HEK293 (cell line): ENCODE measurements around the gene ANKRD1.

Source experiments
- CTCF ChIP-seq: fragments of 450-650 bp; formaldehyde crosslinking; IDR thresholded peaks from 2 replicates; pipeline ENCODE4 v1.5.1; 2016; ENCODE audit warnings: missing biosample characterization, missing genetic modification characterization
- REST ChIP-seq: fragments of 450-650 bp; formaldehyde crosslinking; IDR thresholded peaks from 2 replicates; pipeline ENCODE4 v1.5.1; 2016; ENCODE audit warnings: missing biosample characterization, missing genetic modification characterization
- SETDB1 ChIP-seq: IDR thresholded peaks from one replicate; pipeline ENCODE4 v1.6.1; 2017; ENCODE audit warnings: mild to moderate bottlenecking, low read length, moderate library complexity, mixed read lengths; ENCODE audit not compliant: insufficient read length
- TCF7L2 ChIP-seq: IDR thresholded peaks from 2 replicates; pipeline ENCODE4 v1.6.1; 2011; ENCODE audit warnings: low read depth, mild to moderate bottlenecking, inconsistent platforms, low read length, moderate library complexity, borderline replicate concordance
- ZFHX2 ChIP-seq: fragments of 450-650 bp; formaldehyde crosslinking; conservative IDR thresholded peaks from 2 replicates; pipeline ENCODE4 v1.5.1; 2016; ENCODE audit warnings: missing biosample characterization, missing genetic modification characterization
- ZNF23 ChIP-seq: fragments of 450-650 bp; formaldehyde crosslinking; IDR thresholded peaks from 2 replicates; pipeline ENCODE4 v1.5.1; 2016; ENCODE audit warnings: missing biosample characterization, missing genetic modification characterization, borderline replicate concordance
- ZNF423 ChIP-seq: fragments of 450-650 bp; formaldehyde crosslinking; IDR thresholded peaks from 2 replicates; pipeline ENCODE4 v1.5.1; 2016; ENCODE audit warnings: missing biosample characterization, missing genetic modification characterization
- ZNF558 ChIP-seq: fragments of 450-650 bp; formaldehyde crosslinking; IDR thresholded peaks from 2 replicates; pipeline ENCODE4 v1.5.1; 2016; ENCODE audit warnings: missing biosample characterization, missing genetic modification characterization
- ZNF776 ChIP-seq: fragments of 450-650 bp; formaldehyde crosslinking; IDR thresholded peaks from 2 replicates; pipeline ENCODE4 v1.5.0; 2017; ENCODE audit warnings: missing biosample characterization, missing genetic modification characterization, borderline replicate concordance
- ZNF792 ChIP-seq: fragments of 450-650 bp; formaldehyde crosslinking; IDR thresholded peaks from 2 replicates; pipeline ENCODE4 v1.5.1; 2016; ENCODE audit warnings: missing biosample characterization, missing genetic modification characterization

GRCh38 chr10:90912174-90912573, 8.7 kb downstream of the ANKRD1 start:
- TF ChIP-seq REST (tag by site-specific recombination), result no peak
- no peak for TF ChIP-seq CTCF
- no peak for TF ChIP-seq TCF7L2
- no peak for TF ChIP-seq ZNF23
- TF ChIP-seq ZNF792 (tag by site-specific recombination), result no peak
- TF ChIP-seq ZFHX2, result no peak
- TF ChIP-seq ZNF776 (tag by site-specific recombination), result no peak
- no peak for TF ChIP-seq SETDB1
- no peak for TF ChIP-seq ZNF558 (tag by site-specific recombination)
- no peak for TF ChIP-seq ZNF423 (tag by site-specific recombination)
